Stimulated activated CD4-positive, alpha-beta T cell treated with anti-CD3 and anti-CD28 coated beads, Interleukin-2, amount 100 ng/mL, for 24 hours (primary cell): ENCODE data around the gene C1QTNF3.
"Not testable (repeated sequence)": the region's sequence is repeated elsewhere in the genome, so short reads cannot be mapped to it uniquely, and the experiment has no call there.

Source experiments
- DNase-seq, 2 donors: peaks; one replicate each; pipeline ENCODE4 v3.0.0-alpha.2; 2020

Gene C1QTNF3

DNA sequence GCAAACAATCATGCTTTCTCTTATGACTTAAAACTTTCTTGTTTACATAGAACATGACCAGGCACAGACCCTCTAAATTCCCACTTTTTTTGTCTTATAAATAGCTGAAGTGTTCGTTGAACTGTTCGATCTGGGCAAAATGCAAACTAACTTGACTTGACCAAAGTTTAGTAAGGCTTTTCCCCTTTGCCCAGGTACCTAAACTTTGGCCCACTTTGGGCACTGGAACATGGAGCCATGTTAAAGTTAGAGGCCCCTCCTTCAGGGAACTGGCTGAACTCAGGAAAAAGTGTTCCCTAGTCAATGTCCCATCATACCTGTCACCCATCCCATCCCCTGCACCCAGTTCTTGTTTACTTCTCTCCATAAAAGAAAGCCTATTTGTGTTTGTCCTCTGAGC is 25.8 kb downstream of the C1QTNF3 start:
- no peak for DNase-seq

DNA sequence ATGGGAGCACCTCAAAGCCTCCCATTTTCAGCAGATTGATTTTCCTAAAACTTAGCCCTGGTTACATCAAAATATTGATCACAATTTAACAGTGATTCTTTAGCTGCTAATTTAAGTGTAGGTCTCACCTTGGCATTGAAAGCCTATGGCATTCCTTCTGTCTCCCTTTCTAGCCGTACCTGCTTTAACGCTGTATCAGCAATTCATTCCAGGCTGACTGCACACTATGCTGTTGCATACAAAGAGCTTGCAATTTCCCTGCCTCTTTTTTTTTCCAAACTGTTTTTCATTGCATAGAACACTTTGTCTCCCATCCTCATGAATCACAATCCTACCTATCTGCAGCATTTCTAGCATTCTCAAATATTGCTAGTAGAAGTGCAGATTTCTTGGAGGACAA is 26.3 kb downstream of the C1QTNF3 start:
- DNase-seq: no peak

DNA sequence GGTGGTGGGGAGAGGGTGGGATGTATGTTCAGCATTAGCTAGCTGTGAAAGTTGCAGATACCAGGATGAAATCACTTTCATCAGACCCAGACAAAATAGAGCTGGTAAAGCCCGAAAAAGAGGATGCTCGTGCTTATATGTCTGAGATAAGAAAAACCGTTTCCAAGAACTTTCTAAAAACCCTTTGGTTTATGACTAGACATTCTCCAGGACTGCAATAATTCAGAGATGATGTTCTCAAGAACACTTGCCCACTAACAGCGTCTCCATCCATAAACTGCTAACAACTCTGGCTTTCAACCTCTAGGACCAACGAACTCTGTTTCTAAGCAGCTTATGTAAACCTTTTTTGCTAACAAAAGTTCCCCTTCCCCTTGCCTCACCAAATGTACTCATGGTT is 26.8 kb downstream of the C1QTNF3 start:
- no peak for DNase-seq

DNA sequence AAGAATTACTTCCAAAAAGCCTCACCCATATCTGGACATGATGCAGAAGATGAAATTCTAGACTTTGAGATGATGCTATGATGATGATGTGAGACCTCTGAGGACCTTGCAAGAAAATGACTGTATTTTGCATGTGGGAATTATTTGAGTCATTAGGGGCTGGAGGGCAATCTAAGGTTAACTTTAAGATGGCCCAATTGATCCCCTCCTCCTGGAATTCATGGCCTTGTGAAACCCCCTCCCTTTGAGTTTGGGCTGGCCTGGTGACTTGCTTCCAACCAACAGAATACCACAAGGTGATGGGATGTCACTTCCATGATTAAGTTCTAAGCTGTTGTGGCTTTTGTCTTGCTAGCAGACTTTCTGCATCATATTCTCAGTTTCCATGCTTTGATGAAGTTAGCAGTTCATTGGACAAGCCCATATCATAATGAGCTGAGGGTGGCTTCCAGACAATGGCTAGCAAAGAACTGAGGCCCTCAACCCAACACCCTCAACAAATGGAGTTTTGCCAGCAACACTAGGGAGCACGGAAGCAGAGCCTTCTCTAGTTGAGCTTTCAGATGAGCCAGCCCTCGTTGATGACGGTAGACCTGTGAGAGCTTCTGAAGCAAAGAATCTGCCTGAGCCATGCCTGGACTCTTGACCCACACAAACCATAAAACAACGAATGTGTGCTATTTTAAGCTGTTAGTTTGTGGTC is 27.7 kb downstream of the C1QTNF3 start:
- DNase-seq: peak in 1 of 2 donors; percentile 5

DNA sequence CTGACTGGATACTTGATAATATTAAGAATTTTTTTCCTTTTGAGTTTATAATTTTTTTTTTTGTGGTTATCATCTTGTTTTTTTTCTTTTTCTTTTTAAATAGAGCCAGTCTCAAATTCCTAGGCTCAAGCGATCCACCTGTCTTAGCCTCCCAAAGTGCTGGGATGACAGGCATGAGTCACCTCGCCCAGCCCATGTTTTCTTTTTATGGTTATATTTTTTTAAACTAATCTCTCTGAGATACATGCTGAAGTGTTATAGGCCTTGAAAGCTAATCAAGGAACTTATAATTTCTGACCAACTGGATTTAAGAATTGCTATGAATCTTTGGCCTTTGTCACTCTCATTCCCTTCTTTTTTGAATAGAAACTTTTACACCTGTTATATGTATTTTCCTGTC is 28.4 kb downstream of the C1QTNF3 start:
- no peak for DNase-seq

DNA sequence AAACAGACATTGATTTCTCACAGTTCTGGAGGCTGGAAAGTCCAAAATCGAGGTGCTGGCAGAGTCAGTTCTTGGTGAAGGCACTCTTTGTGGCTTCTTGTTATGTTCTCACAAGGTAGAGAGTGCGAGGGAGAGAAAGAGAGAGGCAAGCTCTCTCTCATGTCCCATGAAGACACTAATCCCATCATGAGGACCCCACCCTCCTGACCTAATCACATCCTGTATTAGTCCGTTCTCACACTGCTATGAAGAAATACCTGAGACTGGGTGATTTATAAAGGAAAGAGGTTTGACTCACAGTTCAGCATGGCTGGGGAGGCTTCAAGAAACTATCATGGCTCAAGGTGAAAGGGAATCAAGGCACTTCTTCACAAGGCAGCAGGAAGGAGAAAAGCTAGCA is 29.5 kb downstream of the C1QTNF3 start:
- no peak for DNase-seq

DNA sequence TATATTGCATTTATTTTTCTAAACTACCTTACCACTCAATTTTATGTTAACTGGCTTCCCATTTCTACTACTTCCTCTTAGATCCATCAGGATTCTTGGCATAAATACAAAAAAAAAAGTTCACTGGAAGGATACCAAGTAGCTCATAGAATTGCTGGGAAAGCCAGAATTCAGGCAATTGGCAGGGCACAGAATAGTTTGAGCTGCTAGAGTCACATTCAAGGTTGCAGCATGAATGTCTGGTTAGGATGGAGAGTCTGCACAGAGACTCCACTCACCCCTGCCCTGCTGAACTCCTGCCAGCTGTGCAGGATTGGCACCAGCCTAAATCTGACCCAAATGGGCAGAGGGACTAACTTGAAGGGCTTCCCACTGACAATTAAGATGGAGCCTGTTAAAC is 30.2 kb downstream of the C1QTNF3 start:
- DNase-seq: no peak

DNA sequence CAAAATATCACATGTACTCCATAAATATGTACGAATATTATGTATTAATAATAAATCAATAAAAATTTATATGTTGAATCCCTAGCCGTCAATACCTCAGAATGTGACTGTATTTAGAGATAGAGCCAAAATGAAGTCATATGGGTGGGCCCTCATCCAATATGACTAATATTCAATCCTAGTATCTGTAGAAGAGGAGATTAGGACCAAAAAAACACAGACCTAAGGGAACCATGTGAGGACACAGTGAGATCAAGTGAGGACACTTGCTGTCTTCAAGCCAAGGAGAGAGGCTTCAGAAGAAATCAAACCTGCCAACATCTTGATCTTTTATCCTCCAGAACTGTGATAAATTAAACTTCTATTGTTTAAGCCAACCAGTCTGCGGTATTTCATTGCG is 31.5 kb downstream of the C1QTNF3 start:
- no peak for DNase-seq

DNA sequence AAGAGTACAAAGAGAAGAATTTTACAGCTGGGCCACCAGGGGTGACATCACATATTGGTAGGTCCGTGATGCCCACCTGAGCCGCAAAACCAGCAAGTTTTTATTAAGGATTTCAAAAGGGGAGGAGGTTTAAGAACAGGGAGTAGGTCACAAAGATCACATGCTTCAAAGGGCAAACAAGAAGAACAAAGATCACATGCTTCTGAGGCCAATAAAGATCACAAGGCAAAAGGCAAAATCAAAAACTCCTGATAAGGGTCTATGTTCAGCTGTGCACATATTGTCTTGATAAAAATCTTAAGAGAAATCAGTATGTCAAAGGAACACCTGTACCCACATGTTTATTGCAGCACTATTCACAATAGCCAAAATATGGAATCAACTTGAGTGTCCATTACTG is 32.9 kb downstream of the C1QTNF3 start:
- not testable (repeated sequence) for DNase-seq

DNA sequence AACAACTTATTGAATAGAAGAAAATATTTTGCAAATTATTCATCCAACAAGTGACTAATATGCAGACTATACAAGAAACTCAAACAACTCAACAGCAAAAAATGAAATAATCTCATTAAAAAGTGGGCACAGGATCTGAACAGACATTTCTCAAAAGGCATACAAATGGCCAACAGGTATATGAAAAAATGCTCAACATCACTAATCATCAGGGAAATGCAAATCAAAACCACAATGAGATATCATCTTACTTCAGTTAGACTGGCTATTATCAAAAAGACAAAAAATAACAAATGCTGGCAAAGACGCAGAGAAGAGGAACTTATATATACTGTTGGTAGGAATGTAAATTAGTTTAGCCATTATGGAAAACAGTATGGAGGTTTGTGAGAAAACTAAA is 33.4 kb downstream of the C1QTNF3 start:
- no peak for DNase-seq

DNA sequence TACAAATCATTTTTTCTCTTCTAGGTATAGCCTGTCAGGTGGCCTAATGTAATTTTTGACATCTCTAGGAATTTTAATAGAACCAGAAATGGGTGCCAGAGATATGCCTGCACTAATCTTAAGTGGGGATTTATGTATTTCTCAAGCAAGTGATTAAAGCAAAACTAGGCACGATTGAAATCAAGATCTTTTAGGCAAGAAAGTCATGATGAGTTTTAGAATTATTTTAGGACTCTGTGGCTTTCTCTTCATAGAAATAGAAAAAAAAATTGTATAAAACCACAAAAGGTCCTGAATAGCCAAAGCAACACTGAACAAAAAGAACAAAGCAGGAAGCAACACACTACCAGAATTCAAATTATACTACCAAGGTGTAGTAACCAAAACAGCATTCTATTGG is 34.2 kb downstream of the C1QTNF3 start:
- no peak for DNase-seq

DNA sequence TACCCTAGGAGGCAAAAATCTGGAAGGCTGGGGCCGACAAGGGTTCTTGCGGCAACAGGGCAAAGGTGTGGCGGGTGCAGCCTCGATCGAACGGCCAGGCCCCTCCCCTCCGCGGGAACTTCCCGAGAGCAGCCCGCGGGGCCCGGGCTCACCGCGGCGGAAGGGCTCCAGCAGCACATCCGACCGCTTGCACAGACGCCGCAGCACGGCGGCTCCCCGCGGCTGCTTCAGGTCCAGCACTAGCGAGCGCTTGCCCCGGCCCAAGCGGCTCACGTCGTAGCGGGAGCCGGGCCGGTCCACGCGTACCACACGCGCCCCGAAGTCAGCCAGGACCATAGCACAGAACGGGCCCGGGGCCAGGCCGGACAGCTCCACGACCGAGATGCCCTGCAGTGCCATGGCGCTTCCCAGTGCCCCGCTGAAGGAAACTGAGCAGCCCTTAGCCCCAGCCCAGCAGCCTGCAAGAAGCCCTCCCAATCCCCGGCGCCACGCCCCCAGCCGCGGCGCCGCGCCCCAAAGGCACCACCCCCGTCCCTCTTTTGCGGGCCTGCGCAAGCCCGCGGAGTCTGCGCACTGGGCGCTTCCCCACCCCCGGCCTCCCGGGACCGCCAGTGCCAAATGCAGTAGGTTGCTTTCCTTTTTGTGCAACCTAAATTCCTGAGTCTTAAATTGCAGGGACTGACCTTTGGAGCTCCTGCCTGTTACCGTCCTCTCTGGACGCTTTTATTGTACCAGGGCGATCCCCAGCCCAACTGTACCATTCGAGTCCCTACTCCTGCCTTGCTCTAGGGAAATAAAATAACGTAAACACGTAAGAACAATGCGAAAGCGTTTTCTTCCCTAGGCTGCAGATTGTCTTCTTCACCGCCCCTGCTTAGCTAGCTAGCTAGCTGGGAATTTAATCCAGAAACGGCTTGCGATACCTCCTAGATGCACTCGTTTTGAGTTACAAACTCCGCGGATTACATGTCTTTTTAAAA is 35.1 kb downstream of the C1QTNF3 start, which contains the start of gene AMACR:
AMACR (minus strand) TSS at position 430 of the 980 bp plus-strand sequence; CDS start at position 399, 31 bp downstream.
- peak; percentile 87 to 91 for DNase-seq

DNA sequence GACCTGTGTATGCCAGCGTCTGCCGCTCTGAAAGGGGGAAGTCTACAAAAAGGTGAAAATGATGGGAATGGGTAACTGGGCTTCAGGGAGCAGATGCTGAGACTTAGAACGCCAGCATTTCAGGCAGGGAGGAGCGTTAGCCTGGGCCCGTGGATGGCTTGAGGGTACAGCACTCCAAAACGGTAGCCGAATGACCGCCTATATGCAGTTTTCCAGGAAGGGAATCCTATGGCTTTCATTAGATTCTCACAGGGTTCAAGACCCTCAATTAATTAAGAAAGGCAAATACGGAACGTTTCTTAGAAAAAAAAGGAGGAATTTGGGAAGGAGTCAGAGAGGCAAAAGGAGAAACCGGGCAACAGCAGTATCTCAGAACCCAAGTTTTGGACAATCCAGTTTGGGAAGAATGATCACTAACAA is 35.8 kb downstream of the C1QTNF3 start:
- DNase-seq: peak in 1 of 2 donors; percentile 4

DNA sequence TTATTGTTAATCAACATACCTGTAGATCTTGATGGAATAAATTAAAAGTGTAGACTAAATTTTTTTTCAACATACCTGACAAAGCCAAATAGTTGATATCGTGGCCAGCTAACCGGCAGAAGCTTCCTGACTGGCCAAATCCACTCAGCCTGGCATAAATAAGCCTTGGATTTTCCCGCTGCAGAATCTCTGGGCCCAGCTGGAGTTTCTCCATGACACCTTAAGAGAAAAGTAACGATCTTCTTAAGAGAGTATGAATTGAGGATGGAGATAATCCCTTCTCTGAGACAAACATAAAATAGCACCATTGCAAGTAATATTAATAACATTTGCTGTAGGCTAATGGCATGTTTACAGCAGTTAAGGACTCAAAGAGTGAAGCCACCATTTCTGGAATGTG is 37.3 kb downstream of the C1QTNF3 start:
- DNase-seq: no peak

DNA sequence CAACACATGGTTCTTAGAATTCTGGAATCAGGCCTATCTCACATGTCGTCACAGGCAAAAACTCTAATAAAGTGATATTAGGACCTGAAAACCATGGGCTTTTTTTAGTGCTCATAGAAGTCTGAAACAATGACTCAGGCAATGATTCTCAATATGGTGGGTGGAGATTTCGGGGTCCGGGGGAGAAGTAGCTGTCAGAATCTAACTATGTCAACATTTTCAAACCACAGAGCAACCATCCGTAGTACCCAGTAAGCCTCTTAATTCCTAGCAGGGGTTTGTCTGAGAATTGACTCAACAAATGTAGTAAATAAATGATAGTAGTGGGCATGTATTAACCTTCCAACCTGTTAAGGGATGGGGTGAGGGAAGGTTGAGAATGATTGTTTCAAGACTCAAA is 37.8 kb downstream of the C1QTNF3 start:
- DNase-seq: peak in 1 of 2 donors; percentile 17

DNA sequence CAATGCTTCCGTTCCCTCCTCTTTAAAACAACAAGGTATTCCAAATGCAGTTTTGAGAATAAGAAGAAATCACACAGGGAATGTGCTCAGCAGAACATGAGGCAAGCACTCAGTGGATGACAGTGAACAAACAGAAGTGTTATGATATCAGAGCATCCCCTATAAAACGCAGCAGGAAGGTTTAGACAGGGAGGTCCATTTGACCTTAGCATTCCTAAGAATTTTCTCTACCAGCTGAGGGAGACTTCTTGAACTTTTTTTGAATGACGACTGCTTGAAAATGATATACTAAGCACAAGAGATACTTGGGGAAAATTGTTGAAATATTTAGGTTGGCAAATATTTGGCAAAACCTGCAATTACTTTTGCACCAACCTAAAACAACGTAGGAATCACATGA is 39.1 kb downstream of the C1QTNF3 start:
- DNase-seq: no peak

DNA sequence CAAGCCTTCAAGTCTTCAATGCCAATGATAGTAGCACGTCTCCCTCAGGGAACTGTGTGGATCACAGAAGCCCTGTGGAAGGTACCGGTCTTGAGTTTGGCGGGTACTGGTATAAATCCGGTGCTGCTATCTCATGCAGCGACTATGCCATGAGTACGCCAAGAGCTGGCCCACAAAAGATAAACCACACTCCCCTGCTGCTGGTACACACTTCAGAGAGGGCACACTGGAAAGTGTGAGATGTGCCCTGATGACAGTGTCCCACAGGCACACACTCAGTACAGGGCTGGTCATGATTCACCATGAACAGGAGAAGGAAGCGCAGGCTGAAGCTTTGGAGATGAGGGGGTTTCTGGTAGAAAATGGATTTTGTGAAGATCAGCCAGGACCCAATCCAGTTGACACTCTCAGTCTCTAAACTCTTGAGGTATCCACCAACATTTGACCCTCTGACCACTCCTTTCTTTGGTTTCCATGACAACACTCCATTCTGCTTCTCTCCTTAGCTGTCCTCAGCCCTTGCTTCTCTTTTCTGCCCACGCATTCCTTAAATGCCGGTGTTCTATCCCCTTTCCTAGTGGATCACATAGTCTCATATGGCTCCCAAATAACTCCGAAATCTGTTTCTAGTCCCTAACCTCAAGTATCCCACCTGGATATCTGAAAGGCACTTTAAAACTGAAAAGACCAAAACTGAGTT is 40.2 kb downstream of the C1QTNF3 start:
- DNase-seq: no peak

DNA sequence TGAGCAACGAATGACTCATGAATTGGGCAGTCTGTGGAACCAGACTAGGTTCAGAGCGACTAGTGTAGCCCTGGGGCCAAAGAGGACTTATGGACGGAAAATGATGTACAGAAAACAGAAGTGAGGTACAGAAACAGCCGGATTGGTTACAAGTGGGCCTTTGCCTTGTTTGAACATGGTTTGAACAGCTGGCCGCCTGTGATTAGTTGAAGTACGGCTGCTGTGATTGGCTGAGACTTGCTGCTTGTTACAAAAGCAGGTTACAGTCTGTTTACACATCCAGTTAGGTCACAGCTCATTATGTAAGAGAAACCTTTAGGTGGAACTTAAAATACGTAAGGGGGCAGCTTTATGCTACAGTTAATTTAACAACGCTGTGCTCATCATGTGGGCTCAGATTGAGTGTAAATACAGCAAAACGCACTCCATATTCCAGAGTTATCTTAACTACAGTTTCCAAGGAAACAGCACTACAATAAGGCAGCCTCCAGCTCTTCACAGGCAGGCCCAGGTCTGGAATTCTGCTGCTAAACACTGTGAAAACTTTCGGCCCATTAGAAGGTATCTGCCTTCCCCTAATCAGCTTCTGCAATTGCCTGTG is 41.7 kb downstream of the C1QTNF3 start:
- DNase-seq: no peak

DNA sequence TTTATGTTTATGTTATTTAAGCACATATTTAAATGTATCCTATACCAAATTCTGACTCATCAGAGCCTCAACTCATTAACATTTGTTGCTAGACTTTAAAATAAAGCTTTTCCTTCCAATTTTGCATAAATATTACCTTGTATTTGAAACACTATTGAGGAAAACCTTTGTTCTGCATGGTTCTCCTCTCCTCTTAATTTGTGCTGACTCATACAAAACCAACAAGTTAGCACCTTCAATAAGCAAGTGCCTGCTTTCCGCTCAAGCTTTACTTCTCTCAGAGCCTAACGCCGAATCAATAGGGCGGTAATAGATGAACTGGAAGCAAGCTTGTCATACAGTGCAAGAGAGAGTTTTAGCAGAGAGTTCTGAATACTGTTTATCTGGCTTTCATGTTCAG is 43.0 kb downstream of the C1QTNF3 start:
- DNase-seq: no peak

DNA sequence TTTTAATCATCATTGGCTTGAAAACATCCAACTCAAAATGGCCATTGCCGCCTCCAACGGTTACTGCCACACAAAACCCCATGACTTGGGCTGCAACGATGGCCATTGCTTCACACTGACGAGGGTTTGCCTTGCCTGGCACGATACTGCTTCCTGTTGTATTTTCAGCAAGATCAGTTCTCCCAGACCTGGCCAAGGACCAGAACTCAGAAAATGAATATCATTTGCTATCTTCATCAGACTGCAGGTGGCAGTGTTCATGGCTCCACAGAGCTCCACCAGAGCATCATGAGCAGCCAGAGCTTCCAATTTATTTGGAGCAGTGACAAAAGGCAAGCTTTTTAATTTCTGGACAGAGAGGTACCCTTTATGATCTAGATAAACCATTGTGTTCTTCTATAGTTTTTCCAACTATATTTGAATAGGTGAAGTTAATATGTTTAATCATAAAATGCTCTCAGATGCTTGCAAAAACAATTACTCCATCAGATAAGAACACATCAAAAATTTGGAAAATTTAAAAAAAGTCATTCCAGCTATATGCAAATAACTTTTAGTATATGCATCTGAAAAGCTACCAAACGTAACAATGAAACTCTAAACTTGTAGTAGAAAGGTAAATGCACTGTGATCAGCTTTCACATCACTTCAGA is 45.6 kb downstream of the C1QTNF3 start:
- DNase-seq: peak; percentile 6 to 19

DNA sequence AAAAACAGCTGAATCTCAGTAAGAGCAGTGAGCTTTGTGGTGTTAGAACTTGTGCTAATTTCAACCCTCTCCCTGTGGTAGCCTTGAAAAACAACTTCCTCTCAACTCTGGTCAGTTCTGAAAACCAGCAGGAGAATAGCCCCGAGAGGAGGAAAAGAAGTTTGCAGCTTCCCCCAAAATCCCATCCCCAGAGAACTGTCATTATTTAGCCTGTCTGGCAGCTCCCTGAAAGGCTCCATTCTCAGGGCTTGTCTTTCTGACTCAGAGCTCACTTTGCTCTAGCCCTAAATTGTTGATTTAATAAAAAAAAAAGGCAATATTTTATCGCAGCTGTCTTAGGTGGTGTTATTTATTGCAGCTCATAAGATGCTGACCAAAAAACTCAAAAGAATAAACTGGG is 47.1 kb downstream of the C1QTNF3 start:
- no peak for DNase-seq

DNA sequence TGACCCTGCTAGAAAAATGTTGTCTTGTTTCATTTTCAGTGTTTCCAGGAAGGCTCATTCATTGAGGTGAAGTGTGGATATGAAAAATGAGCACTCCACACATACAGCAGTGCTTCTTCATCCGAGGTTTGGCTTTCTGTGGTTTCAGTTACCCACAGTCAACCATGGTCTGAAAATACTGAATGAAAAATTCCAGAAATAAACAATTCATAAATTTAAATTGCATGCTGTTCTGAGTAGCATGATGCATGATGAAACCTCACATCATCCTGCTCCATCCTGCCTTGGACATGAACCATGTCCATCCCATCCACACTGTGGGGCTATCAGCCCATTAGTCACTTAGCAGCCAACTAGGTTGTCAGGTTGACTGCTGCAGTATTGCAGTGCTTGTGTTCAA is 48.2 kb downstream of the C1QTNF3 start:
- no peak for DNase-seq
